Esophagus muscularis mucosa (tissue), 4 donors: ENCODE measurements around the gene POMT2. TPM values are rescaled to one million over a fixed set of nuclear protein-coding genes. Genes with fewer than 3 reads are reported as not detected.

ENCODE experiments used
- DNase-seq: peaks from one replicate; pipeline ENCODE4 v3.0.0-alpha.2; 2017; ENCODE audit errors: extremely low spot score
- H3K27ac ChIP-seq, 4 donors: fragments of 200-600 bp; sonication (generic); replicated peaks in 1 of 4; 1 replicate in 3 of 4; 2 replicates in 1 of 4; pipeline ENCODE4 v1.5.1; 2016 to 2019; ENCODE audit warnings: mild to moderate bottlenecking in 1 of 4
- H3K27me3 ChIP-seq, 4 donors: fragments of 200-600 bp; sonication (generic); one replicate each; pipeline versions ENCODE4 v1.5.1 to v1.6.0; 2016 to 2019
- H3K36me3 ChIP-seq, 4 donors: fragments of 200-600 bp; sonication (generic); one replicate each; pipeline ENCODE4 v1.5.1; 2016 to 2019
- H3K4me1 ChIP-seq, 4 donors: fragments of 200-600 bp; sonication (generic); one replicate each; pipeline ENCODE4 v1.5.1; 2016 to 2019
- H3K4me3 ChIP-seq, 4 donors: fragments of 200-600 bp; sonication (generic); 1 replicate in 2 of 4; 2 replicates in 2 of 4; pipeline ENCODE4 v1.5.1; 2016 to 2019; ENCODE audit warnings: mild to moderate bottlenecking in 4 of 4, moderate library complexity in 1 of 4
- H3K9me3 ChIP-seq, 4 donors: fragments of 200-600 bp; sonication (generic); 1 replicate in 3 of 4; 2 replicates in 1 of 4; pipeline ENCODE4 v1.5.1; 2016 to 2019
- EP300 ChIP-seq: sonication (generic); formaldehyde crosslinking; IDR thresholded peaks from one replicate; pipeline ENCODE4 v1.6.1; 2017; ENCODE audit warnings: antibody characterized with exemption
- POLR2A ChIP-seq: fragments of 450-650 bp; IDR thresholded peaks from one replicate; pipeline ENCODE4 v1.6.1; 2017; ENCODE audit warnings: antibody characterized with exemption, moderate library complexity, mild to moderate bottlenecking, low read depth
- POLR2AphosphoS5 ChIP-seq, 2 donors: sonication (generic); formaldehyde crosslinking; IDR thresholded peaks; one replicate each; pipeline ENCODE4 v1.6.1; 2017; ENCODE audit warnings: antibody characterized with exemption in 2 of 2
- WGBS: methylation state at CpG from one replicate; pipeline ENCODE4 v1.1.5; 2018; 5-methylcytosine and 5-hydroxymethylcytosine counted together
- intact Hi-C: fragments of 100-400 bp; cut with DNase I; formaldehyde crosslinking; loops from one replicate; pipeline ENCODE4 v1.15.1; 2023
- total RNA-seq, 4 donors: library from RNA; depleted of rRNA; stranded (reverse); fragments of >200 nt; gene quantifications; one replicate each; pipeline versions ENCODE4 v1.1.0 to v1.2.1, GENCODE V29; 2016
- TF ChIP-seq, protein P1 (sequence below), 3 experiments: fragments of 200-600 bp in 2 of 3; fragments of 450-650 bp in 1 of 3; sonication (generic) in 2 of 3; IDR thresholded peaks; one replicate each; pipeline ENCODE4 v1.5.1; 2017 to 2019; ENCODE audit warnings: antibody characterized with exemption in 3 of 3, mild to moderate bottlenecking in 2 of 3, moderate library complexity in 1 of 3

POMT2 gene
- total RNA-seq, 4 donors from 2014 or later: 13.3 to 29.2 (median 14.5) TPM

DNA sequence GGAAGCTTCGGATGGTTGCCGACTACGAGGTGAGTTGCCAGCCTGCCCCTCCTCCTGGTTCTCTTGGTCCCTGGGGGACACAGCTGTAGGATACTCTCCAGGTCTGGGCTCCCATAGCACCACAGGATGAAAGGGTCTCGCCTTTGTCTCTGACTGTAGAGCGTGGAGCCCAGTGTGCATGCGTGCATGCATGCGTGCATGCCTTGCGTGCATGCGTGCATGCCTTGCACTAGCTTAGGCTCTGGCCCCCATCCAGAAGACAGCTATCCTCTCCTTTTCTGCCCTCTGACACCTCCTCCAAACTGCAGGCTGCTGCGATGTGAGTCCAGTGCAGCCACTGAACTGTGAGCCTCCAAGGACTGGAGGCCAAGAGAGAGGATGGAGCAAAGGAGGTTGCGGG is 68.8 kb downstream of the POMT2 start:
- Histone ChIP-seq H3K27ac (no peak overlapping the region), H3K9me3 (no peaks in the 10 kb centered on the region), H3K4me1 (no peaks in the 10 kb centered on the region), H3K36me3 (no peaks in the 10 kb centered on the region), H3K4me3 (no peak overlapping the region), H3K27me3 (peaks cover 0 to 15% (median 0%) of the 10 kb centered on the region in 4 donors)
- DNase-seq: no peak
- WGBS: 94% methylated on average over 11 of the region's 11 CpGs
- TF ChIP-seq, protein P1, sequence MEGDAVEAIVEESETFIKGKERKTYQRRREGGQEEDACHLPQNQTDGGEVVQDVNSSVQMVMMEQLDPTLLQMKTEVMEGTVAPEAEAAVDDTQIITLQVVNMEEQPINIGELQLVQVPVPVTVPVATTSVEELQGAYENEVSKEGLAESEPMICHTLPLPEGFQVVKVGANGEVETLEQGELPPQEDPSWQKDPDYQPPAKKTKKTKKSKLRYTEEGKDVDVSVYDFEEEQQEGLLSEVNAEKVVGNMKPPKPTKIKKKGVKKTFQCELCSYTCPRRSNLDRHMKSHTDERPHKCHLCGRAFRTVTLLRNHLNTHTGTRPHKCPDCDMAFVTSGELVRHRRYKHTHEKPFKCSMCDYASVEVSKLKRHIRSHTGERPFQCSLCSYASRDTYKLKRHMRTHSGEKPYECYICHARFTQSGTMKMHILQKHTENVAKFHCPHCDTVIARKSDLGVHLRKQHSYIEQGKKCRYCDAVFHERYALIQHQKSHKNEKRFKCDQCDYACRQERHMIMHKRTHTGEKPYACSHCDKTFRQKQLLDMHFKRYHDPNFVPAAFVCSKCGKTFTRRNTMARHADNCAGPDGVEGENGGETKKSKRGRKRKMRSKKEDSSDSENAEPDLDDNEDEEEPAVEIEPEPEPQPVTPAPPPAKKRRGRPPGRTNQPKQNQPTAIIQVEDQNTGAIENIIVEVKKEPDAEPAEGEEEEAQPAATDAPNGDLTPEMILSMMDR (IDR thresholded peaks at IDR 0.05): no peak
- TF ChIP-seq POLR2AphosphoS5 (IDR thresholded peaks at IDR 0.05) (no peak), EP300 (no peak), POLR2A (no peak)
- intact Hi-C loops: no loop called here

DNA sequence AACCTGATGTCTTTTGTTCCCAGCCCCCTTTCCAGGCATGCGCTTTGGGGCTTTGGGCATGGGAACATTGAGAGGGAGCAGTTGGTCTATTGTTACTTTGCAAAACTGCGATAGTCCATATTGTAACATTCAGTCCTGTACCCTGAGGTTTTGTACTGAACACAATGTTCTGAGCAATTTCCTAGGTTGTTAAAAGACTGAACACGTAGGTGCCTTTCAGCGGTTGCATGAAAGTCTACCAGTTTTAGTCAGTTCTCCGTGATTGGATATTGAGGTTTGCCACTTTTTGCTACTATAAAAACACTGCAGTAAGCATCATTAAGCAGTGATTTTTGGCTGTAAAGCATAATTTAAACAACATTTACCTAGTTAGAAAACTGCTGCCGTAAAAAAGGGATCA is 69.8 kb downstream of the POMT2 start:
- intact Hi-C loops: no loop called here
- no peaks in the 10 kb centered on the region for H3K36me3 ChIP-seq
- H3K9me3 ChIP-seq: no peaks in the 10 kb centered on the region
- no peak overlapping the region for H3K4me3 ChIP-seq
- TF ChIP-seq POLR2A: no peak
- TF ChIP-seq POLR2AphosphoS5 (IDR thresholded peaks at IDR 0.05): no peak
- TF ChIP-seq, protein P1 (IDR thresholded peaks at IDR 0.05): no peak
- no peaks in the 10 kb centered on the region for H3K4me1 ChIP-seq
- 88% methylated on average over 6 of the region's 6 CpGs for WGBS
- no peak overlapping the region for H3K27ac ChIP-seq
- H3K27me3 ChIP-seq: peaks cover 0 to 15% (median 0%) of the 10 kb centered on the region in 4 donors
- no peak for DNase-seq

DNA sequence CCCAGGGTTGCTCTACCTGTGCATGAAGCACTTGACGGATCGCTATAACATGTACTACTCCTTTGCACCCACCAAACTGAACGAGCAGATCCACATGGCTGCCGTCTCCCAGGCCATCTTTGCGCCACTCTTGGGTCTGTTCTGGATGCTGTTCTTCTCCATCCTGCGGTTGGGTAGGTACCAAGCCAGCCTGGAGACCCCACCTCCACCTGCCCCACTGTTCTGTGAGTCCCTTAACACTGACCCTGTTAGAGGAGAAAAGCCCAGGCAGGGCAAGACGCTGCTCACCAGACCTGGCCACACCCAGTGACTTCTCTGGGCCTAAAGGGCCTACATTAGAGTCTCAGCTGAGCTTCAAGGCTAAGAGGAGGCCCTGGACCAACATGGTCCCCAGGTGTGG is 71.4 kb downstream of the POMT2 start:
- no peak for TF ChIP-seq EP300
- TF ChIP-seq, protein P1 (IDR thresholded peaks at IDR 0.05): no peak
- no peak for TF ChIP-seq POLR2AphosphoS5 (IDR thresholded peaks at IDR 0.05)
- TF ChIP-seq POLR2A: no peak
- no peak overlapping the region for H3K4me3 ChIP-seq
- no peaks in the 10 kb centered on the region for H3K9me3 ChIP-seq
- no peaks in the 10 kb centered on the region for H3K36me3 ChIP-seq
- 98% methylated on average over 7 of the region's 7 CpGs for WGBS
- H3K4me1 ChIP-seq: no peaks in the 10 kb centered on the region
- H3K27ac ChIP-seq: no peak overlapping the region
- intact Hi-C loops: no loop called here
- no peak for DNase-seq
- peaks cover 0 to 13% (median 0%) of the 10 kb centered on the region in 4 donors for H3K27me3 ChIP-seq

DNA sequence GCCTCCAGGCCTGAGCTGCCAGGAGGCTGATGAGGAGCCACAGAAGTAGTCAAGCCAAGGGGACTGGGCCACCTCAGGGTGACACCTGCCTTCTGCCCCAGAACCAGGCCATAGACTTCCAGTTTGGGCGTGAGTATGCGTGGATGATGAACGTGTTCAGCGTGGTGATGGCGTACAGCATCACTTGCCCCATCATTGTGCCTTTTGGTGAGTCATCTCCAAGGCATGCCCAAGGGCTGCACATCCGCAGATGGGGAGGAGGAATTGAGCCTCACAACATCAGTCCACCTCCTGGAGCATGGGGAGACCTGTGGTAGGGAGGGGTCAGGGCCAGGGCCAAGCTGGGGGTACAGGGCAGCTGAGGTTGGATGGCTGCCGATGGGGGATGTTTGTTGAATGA is 72.0 kb downstream of the POMT2 start:
- TF ChIP-seq POLR2A (no peak), POLR2AphosphoS5 (IDR thresholded peaks at IDR 0.05) (no peak), EP300 (no peak)
- TF ChIP-seq, protein P1 (IDR thresholded peaks at IDR 0.05): no peak
- WGBS: 88% methylated on average over 7 of the region's 7 CpGs
- no peaks in the 10 kb centered on the region for H3K4me1 ChIP-seq
- intact Hi-C loops: no loop called here
- H3K4me3 ChIP-seq: no peak overlapping the region
- DNase-seq: no peak
- no peak overlapping the region for H3K27ac ChIP-seq
- H3K27me3 ChIP-seq: peaks cover 0 to 7% (median 0%) of the 10 kb centered on the region in 4 donors
- no peaks in the 10 kb centered on the region for H3K36me3 ChIP-seq
- no peaks in the 10 kb centered on the region for H3K9me3 ChIP-seq

DNA sequence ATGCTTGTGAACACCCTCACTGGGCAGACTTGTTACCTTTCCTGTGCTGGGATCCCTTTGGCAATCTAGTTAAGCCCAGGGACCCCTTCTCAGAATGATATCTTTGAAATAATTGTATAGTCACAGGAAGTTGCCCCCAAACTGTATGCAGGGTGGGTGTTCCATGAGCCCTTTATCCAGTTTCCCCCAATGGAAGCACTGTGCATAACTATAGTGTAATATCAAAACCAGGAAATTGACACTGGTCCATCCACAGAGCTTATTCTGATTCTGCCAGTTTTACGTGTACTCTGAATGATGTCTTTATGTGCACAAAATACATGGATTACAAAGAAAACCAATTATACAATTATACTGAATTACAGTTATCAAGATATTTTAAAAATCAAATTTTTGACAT is 73.9 kb downstream of the POMT2 start:
- H3K27me3 ChIP-seq: no peaks in the 10 kb centered on the region
- no peaks in the 10 kb centered on the region for H3K9me3 ChIP-seq
- intact Hi-C loops: no loop called here
- TF ChIP-seq, protein P1 (IDR thresholded peaks at IDR 0.05): no peak
- TF ChIP-seq POLR2AphosphoS5 (IDR thresholded peaks at IDR 0.05): no peak
- TF ChIP-seq POLR2A: no peak
- no peak for TF ChIP-seq EP300
- DNase-seq: no peak
- no peaks in the 10 kb centered on the region for H3K4me1 ChIP-seq
- 82% methylated on average over 1 of the region's 1 CpG for WGBS
- H3K27ac ChIP-seq: no peak overlapping the region
- no peak overlapping the region for H3K4me3 ChIP-seq
- no peaks in the 10 kb centered on the region for H3K36me3 ChIP-seq
